Measurements from ENCODE around the gene CSN2. TPM values are rescaled to one million over a fixed set of nuclear protein-coding genes. Genes with fewer than 3 reads are reported as not detected.
A peak's percentile ranks its signal among the peaks of the same experiment; 100 is the strongest.
"Not testable (repeated sequence)": the region's sequence is repeated elsewhere in the genome, so short reads cannot be mapped to it uniquely, and the experiment has no call there.

CSN2 gene
- not detected in 2 replicates for total RNA-seq

DNA sequence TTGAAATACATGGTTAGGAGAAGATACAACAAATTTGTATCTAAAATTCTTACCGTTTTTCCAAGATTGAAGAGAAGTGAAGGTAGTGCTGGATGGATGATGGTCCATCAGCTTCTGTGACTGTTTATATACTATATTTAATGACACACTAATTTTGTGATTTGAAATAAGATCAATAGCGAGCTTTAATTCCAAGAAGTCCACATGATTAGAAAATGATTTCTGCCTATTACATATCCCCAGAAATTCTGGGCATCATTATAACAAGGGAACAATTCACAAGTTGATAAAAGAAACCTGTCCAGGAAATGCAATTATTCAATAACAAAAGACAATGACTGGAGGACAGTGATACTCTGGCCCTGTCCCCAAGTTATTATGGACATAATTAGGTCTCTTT, at the start of gene CSN2:
Gene CSN2 (minus strand): TSS at position 101 of the 400 bp plus-strand sequence. CDS start 4,733 bp downstream, outside the sequence.
- no peak for DNase-seq (ENCODE audit: low read depth)

DNA sequence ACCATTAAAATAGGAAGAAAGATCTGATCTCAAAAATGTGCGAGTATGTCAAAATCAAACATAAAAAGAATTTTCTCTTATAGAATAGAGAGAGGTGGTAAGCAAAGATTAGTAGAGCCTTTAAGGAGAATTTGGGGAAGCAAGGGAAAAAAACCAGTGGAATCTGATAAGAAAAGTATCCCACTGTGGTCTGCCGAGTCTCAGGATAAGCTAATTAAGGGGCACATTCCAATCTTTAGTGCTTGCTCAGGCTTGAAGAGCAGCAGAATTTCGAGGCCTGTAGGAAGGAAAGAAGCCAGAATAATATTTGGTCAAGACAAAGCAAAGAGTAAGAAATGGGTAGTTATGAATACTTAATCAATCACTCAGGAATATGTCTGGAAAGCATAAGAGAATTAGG, 43.2 kb upstream of the CSN2 start:
- no peak for DNase-seq (ENCODE audit: low read depth)

DNA sequence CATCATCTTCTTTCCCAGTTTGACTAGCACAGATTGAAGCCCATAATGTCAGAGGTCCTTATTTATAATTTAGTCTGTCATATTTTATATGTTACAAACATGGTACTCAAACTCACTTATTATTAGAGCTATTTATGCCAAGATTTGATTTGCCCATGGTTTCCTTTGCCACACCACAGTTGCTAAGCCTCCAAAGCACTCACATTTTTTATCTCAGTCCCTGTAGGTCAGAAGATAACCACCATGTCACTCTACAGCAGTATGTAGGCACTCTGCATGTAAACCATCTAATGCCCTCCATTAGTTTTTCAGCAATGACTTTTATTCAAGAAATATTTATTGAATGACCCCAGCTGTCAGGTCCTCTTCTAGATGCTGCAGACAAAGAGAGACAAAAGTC, 37.0 kb upstream of the CSN2 start:
- DNase-seq (ENCODE audit: low read depth), result no peak

GRCh38 chr4:70000711-70001110, 35.2 kb upstream of the CSN2 start:
- DNase-seq (ENCODE audit: low read depth), result no peak

DNA sequence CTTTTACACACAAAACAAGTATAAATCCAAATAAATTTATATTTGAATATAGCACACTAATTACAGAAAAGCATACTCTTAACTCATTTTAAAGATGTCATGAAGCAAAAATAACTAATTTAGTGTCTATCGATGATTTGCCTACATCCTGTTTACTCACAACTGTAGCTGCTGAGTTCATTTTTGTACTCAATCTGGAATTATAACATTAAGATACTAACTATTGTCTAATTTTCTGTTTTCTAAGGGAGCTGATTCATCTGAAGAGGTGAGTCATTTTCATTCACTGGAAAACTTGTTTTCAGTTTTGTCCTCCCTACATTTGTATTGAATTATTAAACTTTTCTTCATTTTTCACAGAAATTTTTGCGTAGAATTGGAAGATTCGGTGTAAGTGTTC, 33.9 kb upstream of the CSN2 start:
- peak; percentile 19 for DNase-seq (ENCODE audit: low read depth)

GRCh38 chr4:69995526-69996016, 30.0 kb upstream of the CSN2 start, which contains the start of gene STATH:
Gene STATH (plus strand): TSS chr4:69995966. CDS start chr4:69998438, 2,472 bp downstream.
- peak; percentile 9 for DNase-seq (ENCODE audit: low read depth)

DNA sequence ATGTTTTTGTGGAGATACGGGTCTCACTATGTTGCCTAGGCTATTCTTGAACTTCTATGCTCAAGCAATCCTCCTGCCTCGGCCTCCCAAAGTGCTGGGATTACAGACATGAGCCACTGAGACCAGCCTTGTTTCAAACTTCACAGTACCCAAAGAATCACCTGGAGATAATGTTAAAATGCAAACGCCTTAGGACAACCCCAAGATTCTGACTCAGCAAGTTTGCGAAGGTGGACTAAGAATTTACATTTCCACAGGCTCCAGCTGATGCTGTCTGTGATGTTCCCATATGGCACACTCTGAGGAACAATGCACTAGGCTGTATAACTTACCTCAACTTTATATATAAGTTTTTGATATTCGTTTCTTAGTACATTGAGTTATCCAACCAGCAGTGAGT, 29.3 kb upstream of the CSN2 start:
- DNase-seq (ENCODE audit: low read depth), result no peak

- DNase-seq (ENCODE audit: low read depth), result no peak
Observed at GRCh38 chr4:69991016-69991415, 25.5 kb upstream of the CSN2 start.

DNA sequence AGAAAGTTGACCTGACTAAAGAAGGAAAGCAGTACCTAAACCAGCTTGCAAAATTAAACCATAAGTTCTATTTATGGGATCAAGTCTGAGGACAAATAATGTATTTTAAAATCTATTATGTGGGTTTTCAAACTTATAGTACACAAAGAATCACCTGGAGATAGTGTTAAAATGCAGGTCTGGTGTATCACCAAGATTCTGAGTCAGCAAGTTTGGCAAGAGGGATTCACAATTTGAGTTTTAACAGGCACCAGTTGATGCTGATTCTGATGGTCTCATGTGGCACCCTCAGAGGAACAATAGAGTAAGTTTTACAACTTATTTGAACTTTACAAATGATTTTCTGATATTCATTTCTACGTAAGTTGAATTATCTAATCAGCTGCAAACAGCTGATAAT, 21.1 kb upstream of the CSN2 start:
- no peak for DNase-seq (ENCODE audit: low read depth)

- peak; percentile 80 for DNase-seq (ENCODE audit: low read depth)
Observed at GRCh38 chr4:69984030-69984443, 18.5 kb upstream of the CSN2 start.

DNA sequence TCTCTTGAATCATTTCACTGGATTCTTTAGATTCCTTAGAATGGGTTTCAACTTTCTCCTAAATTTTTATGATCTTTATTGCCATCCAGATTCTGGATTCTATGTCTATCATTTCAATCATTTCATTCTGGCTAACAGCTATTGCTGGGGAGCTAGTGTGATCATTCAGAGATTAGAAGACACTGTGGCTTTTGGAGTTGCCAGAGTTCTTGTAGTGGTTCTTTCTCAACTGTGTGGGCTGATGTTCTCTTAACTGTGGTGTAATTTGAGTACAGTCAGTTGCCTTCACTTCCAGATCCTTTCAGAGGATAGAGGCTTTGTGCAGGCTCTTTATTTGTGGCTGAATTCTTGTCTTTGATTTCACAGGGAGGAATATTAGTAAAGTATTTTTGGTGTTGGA, 12.1 kb upstream of the CSN2 start:
- DNase-seq (ENCODE audit: low read depth), result no peak

DNA sequence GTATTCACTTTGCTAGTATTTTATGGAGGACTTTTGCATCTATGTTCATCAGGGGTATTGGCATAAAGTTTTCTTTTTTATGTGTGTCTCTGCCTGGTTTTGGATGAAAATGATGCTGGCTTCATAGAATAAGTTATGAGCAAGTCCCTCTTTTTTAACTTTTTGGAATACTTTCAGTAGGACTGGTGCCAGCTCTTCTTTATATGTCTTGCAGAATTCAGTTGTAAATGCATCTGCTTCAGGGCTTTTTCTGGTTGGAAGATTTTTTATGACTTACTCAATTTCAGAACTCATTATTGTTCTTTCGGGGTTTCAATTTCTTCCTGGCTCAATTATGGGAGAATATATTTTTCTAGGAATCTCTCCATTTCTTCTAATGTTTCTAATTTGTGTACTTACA, 9.1 kb upstream of the CSN2 start:
- DNase-seq (ENCODE audit: low read depth), result no peak

DNA sequence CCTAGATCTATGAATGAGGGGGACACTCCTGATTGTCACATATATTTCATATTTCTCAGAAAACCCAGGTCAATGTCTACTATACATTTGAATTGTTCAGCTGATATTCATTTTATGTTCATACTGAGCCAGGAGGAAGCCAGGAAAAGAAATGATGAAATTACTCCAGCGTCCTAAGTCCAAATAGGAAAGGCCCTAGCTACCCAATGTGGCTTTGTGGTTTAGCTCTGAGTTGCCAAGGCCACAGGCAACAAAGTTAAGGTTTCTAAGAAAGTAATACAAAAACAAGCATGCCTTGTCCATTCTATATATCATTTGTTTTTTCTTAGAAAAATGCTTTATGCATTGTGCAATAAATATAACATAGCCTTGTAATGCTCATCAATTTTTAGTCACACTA, 4.5 kb upstream of the CSN2 start:
- DNase-seq (ENCODE audit: low read depth), result peak; percentile 13

DNA sequence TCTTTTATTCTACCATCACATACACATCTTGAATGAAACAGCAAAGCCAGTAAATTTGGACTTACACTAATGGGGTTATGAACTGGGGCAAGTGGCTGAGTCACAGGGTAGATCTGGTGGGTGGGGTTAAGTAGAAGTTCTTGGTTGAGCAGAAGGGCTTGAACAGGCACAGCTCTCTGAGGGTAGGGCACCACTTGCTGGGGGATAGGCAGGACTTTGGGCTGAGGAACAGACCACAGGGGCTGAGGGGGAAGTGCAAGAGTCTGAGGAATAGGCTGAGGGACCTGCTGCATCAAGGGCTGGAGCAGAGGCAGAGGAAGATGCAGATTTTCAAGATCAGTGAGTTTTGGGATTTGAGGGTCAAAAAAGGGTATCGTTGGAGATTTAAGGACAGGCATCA, 8.3 kb downstream of the CSN2 start:
- peak; percentile 1 for DNase-seq (ENCODE audit: low read depth)

DNA sequence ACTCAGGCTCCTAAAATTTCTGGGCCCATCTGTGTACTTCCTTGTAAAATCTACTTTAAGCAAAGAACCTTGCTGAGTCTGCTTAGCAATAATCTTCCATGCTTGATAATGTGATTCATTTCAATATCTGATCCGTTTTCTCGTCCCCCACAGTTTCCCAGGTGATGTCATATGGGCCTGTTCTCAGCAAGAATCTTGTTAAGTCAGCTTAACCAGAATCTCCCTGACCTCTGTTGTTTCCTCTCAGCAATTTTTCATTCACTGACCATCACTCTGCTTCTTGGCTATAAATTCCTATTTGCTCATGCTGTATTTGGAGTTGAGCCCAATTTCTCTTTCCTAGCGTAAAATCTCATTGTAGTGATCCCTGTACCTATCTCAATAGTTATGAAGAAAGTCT, 13.9 kb downstream of the CSN2 start:
- peak; percentile 1 for DNase-seq (ENCODE audit: low read depth)

DNA sequence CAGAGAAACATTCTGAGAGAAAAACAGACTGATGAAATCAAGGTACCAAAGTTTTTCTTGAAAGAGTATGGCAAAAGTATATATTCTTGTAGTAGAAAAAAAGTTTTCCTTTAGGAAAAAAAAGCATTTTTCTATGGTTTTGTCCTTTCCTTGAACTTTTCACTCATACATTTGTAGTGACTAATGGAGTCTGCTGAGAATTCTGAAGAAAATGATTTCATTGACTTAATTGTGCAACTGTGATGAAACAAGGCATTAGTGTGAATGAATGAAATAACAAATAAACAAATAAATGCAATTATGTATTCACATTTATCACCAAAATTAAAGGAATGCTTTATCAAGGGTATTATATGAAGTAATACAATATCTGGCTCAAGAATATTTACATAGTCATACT, 29.0 kb downstream of the CSN2 start:
- peak; percentile 7 for DNase-seq (ENCODE audit: low read depth)

DNA sequence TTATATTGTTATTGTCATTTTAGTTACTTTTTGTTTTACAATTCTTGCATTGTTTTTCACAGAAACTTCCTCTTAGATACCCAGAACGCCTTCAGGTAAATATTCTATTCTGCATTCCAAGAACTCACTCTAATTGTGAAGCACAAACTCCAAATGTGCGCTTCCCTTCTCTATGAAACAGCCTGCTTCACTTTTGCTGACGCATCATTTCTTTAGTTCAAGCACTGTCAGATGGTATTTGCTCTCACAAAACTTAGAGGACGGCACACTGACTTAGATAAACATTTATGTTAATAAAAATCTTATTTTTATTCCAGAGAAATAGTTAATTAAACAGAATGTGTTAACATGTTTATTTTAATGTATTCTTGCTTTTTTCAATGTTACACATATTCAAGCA, 31.4 kb downstream of the CSN2 start:
- no peak for DNase-seq (ENCODE audit: low read depth)

GRCh38 chr4:69930768-69931167, 34.8 kb downstream of the CSN2 start, which contains the start of gene CSN1S1:
Gene CSN1S1 (plus strand): TSS chr4:69931068. CDS start chr4:69932556, 1,488 bp downstream.
- DNase-seq (ENCODE audit: low read depth), result no peak

- not testable (repeated sequence) for DNase-seq (ENCODE audit: low read depth)
Observed at GRCh38 chr4:69923782-69924410, 41.6 kb downstream of the CSN2 start.

DNA sequence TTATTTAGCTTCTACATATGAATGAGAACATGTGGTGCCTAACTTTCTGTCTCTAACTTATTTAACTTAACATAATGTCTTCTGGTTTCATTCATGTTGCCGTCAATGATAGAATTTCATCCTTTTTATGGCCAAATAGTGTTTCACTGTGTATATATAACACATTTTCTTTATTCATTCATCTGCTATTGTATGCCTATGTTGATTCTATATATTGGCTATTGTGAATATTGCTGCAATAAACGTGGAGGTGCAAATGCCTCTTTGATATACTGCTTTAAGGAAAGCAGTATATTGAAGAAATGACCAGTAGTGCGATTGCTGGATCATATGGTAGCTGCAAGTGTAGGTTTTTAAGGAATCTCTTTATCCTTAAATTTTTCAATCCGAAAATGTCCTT, 44.7 kb downstream of the CSN2 start:
- DNase-seq (ENCODE audit: low read depth), result no peak

DNA sequence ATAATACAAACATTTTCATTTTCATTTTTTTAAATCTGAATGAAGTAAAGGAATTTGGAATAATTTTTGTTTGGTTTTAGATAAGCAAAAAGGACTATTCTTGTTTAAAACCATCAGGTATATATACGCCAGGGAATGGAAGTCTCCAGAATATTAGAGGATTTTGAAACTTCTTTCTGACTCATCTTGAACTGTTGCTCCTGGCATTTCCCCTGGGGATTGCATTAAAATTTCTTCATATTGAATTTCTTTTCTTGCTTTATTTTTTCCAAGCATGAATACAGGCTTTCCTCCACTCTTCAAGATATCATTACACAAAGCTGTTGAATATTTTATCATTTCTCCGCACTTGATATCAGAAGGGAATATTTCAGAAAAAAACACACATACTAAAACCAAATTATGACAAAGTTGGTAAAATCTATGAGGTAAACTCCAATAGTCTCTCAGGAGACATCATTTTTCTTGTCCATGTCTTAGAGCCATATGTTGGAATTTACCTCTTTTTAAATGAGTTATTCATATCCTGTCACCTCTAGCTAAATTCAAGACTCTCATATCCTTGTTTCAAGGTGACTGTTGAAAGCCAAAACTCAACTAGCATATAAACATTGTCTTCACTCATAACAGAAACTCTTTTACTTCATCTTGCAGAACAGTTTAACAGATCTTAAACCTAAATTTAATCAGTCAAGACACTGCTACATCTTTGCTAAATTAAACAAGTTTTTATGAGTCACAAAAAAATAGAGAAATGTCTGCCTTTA, 55.3 kb downstream of the CSN2 start:
- DNase-seq (ENCODE audit: low read depth), result no peak

DNA sequence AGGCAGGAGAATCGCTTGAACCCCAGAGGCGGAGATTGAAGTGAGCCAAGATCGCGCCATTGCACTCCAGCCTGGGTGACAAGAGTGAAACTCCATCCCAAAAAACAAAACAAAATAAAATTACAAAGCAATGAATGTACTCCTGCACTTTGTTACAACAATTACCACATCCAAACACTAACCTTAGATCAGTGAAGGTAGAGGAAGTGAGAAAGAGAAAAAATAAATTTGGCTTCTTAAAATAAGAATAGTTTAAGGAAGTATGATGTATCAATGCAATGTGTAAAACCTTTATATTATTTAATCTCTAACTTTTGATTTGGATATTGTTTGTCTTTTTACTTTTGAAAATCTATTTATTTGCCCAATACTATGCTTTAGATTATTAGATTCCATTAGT, 56.3 kb downstream of the CSN2 start:
- no peak for DNase-seq (ENCODE audit: low read depth)

DNA sequence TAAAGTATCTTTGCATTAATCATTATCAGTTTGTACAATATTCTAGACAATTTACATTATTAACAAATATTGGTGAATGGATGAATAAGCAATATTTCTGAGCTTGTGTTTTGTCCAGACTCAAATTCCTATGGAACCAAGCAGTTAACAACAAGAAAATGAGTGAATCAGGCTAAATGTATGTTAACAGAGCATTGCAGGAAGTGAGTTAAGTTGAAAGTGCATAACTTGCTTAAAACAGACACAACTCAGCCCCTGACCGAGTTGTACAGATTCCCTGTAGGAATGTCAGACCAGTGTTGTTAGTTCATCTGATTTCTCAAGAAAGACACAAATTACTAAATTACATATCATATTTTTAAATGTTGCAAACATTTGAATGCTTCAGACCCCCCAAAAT, 58.4 kb downstream of the CSN2 start:
- no peak for DNase-seq (ENCODE audit: low read depth)

Data from renal cortical epithelial cell (primary cell).